GM18873 (cell line): ENCODE measurements around the gene TRAPPC12.
"Not testable (repeated sequence)": the region's sequence is repeated elsewhere in the genome, so short reads cannot be mapped to it uniquely, and the experiment has no call there.

ENCODE experiments used
- ATAC-seq: cut with Tn5 transposase; IDR thresholded peaks from one replicate; pipeline ENCODE4 v1.9.1; 2021; ENCODE audit warnings: mild to moderate bottlenecking, moderate library complexity, moderate number of reproducible peaks; ENCODE audit not compliant: unreplicated experiment, low FRiP score

The TRAPPC12 gene

GRCh38 chr2:3482363-3482821, 102.9 kb downstream of the TRAPPC12 start:
- no peak for ATAC-seq

GRCh38 chr2:3483227-3483985, 103.9 kb downstream of the TRAPPC12 start:
- no peak for ATAC-seq

GRCh38 chr2:3483986-3484960, 104.8 kb downstream of the TRAPPC12 start:
- ATAC-seq, result no peak

GRCh38 chr2:3485166-3485565, 105.7 kb downstream of the TRAPPC12 start:
- no peak for ATAC-seq

GRCh38 chr2:3486047-3487027, 106.8 kb downstream of the TRAPPC12 start:
- no peak for ATAC-seq

- ATAC-seq, result no peak
Observed at GRCh38 chr2:3487028-3487425, 107.5 kb downstream of the TRAPPC12 start.

- ATAC-seq, result no peak
Observed at GRCh38 chr2:3487432-3487831, 107.9 kb downstream of the TRAPPC12 start.

GRCh38 chr2:3488061-3488531, 108.6 kb downstream of the TRAPPC12 start:
- ATAC-seq, result no peak

- ATAC-seq, result no peak
Observed at GRCh38 chr2:3488855-3489763, 109.6 kb downstream of the TRAPPC12 start.

- no peak for ATAC-seq
Observed at GRCh38 chr2:3489764-3490115, 110.2 kb downstream of the TRAPPC12 start.

GRCh38 chr2:3490191-3491170, 111.0 kb downstream of the TRAPPC12 start:
- no peak for ATAC-seq

GRCh38 chr2:3491306-3491705, 111.8 kb downstream of the TRAPPC12 start:
- ATAC-seq, result no peak

- ATAC-seq, result no peak
Observed at GRCh38 chr2:3491716-3492474, 112.4 kb downstream of the TRAPPC12 start.

GRCh38 chr2:3492475-3492787, 112.9 kb downstream of the TRAPPC12 start:
- not testable (repeated sequence) for ATAC-seq

- no peak for ATAC-seq
Observed at GRCh38 chr2:3492951-3493614, 113.6 kb downstream of the TRAPPC12 start.

GRCh38 chr2:3493615-3494007, 114.1 kb downstream of the TRAPPC12 start:
- ATAC-seq, result no peak
